SK-N-MC (cell line): ENCODE data around the gene CCNT2.

Source experiments
- DNase-seq: peaks from one replicate; pipeline ENCODE4 v3.0.0-alpha.2; 2011; ENCODE audit warnings: low read depth, low spot score
- H3K27ac ChIP-seq: fragments of 200-600 bp; sonication (generic); 2 replicates; pipeline ENCODE4 v1.5.1; 2016; ENCODE audit warnings: mixed run types
- H3K36me3 ChIP-seq: fragments of 200-600 bp; sonication (generic); 2 replicates; pipeline ENCODE4 v1.6.1; 2017; ENCODE audit warnings: antibody characterized with exemption, low read length, mixed read lengths; ENCODE audit not compliant: insufficient read depth
- H3K4me3 ChIP-seq: fragments of 200-600 bp; sonication (generic); 2 replicates; pipeline ENCODE4 v1.5.1; 2016
- H3K9ac ChIP-seq: fragments of 200-600 bp; sonication (generic); 2 replicates; pipeline ENCODE4 v1.8.0; 2017; ENCODE audit warnings: mixed run types, mixed read lengths; ENCODE audit not compliant: insufficient read length
- H3K9me3 ChIP-seq: fragments of 200-600 bp; sonication (generic); 2 replicates; pipeline ENCODE4 v1.6.1; 2017; ENCODE audit warnings: low read depth, mild to moderate bottlenecking, antibody characterized with exemption, low read length, moderate library complexity, mixed read lengths
- EZH2 ChIP-seq: fragments of 200-600 bp; sonication (generic); IDR thresholded peaks from one replicate; pipeline ENCODE4 v1.6.1; 2017; ENCODE audit warnings: antibody characterized with exemption
- FOXP2 ChIP-seq: optimal IDR thresholded peaks from 2 replicates; pipeline ENCODE3; 2011; ENCODE audit warnings: mild to moderate bottlenecking, moderate library complexity; ENCODE audit not compliant: insufficient read depth; ENCODE audit errors: extremely low read length, control extremely low read depth
- POLR2AphosphoS5 ChIP-seq: IDR thresholded peaks from 2 replicates; pipeline ENCODE4 v1.6.1; 2012; ENCODE audit warnings: mild to moderate bottlenecking, low read depth, low read length, borderline replicate concordance

The CCNT2 gene

GRCh38 chr2:134933732-134934131 lies 15.1 kb downstream of the CCNT2 start:
- 0 out of 2 replicates have a peak overlapping the region, but pooled peaks have one; percentile 2 for H3K27ac ChIP-seq
- H3K36me3 ChIP-seq = peaks cover 68% of the 10 kb centered on the region
- TF ChIP-seq POLR2AphosphoS5 (no peak), EZH2 (no peak), FOXP2 (no peak)

GRCh38 chr2:134934150-134934549 lies 15.5 kb downstream of the CCNT2 start:
- no peak for DNase-seq
- no peak for TF ChIP-seq EZH2
- TF ChIP-seq POLR2AphosphoS5 = no peak
- no peak for TF ChIP-seq FOXP2
- Histone ChIP-seq H3K27ac (peak overlapping the region; percentile 2; the same call in 1 of the 2 replicates), H3K9me3 (no peaks in the 10 kb centered on the region), H3K9ac (no peak overlapping the region), H3K36me3 (peaks cover 71% of the 10 kb centered on the region), H3K4me3 (no peak overlapping the region)

More at GRCh38 chr2:134933732-134934131, 15.1 kb downstream of the CCNT2 start:
- H3K9ac ChIP-seq = no peak overlapping the region
- no peak overlapping the region for H3K4me3 ChIP-seq
- no peaks in the 10 kb centered on the region for H3K9me3 ChIP-seq
- no peak for DNase-seq

- Histone ChIP-seq H3K27ac (0 out of 2 replicates have a peak overlapping the region, but pooled peaks have one; percentile 2), H3K9ac (no peak overlapping the region), H3K9me3 (no peaks in the 10 kb centered on the region), H3K36me3 (peaks cover 74% of the 10 kb centered on the region), H3K4me3 (no peak overlapping the region)
- no peak for DNase-seq
- TF ChIP-seq FOXP2 (no peak), POLR2AphosphoS5 (no peak), EZH2 (no peak)
Measured at GRCh38 chr2:134934641-134935040, 16.0 kb downstream of the CCNT2 start.

- no peaks in the 10 kb centered on the region for H3K9me3 ChIP-seq
- TF ChIP-seq EZH2 (no peak), FOXP2 (no peak), POLR2AphosphoS5 (no peak)
- H3K9ac ChIP-seq = no peak overlapping the region
- DNase-seq = no peak
- H3K4me3 ChIP-seq = no peak overlapping the region
- H3K36me3 ChIP-seq = peaks cover 76% of the 10 kb centered on the region
- no peak overlapping the region; the same call in 1 of the 2 replicates for H3K27ac ChIP-seq
Measured at GRCh38 chr2:134936691-134937090, 18.1 kb downstream of the CCNT2 start.

GRCh38 chr2:134943540-134943939 lies 24.9 kb downstream of the CCNT2 start:
- H3K27ac ChIP-seq = peak overlapping the region; percentile 64
- H3K36me3 ChIP-seq = peaks cover 87% of the 10 kb centered on the region
- no peak for DNase-seq
- no peak overlapping the region for H3K4me3 ChIP-seq
- H3K9ac ChIP-seq = peak overlapping the region; percentile 11
- TF ChIP-seq FOXP2 = no peak
- no peak for TF ChIP-seq POLR2AphosphoS5
- no peaks in the 10 kb centered on the region for H3K9me3 ChIP-seq

- H3K9me3 ChIP-seq = no peaks in the 10 kb centered on the region
- no peak overlapping the region for H3K9ac ChIP-seq
- no peak for DNase-seq
- no peak overlapping the region for H3K27ac ChIP-seq
- peaks cover 88% of the 10 kb centered on the region for H3K36me3 ChIP-seq
- no peak overlapping the region for H3K4me3 ChIP-seq
- TF ChIP-seq FOXP2 = no peak
- no peak for TF ChIP-seq POLR2AphosphoS5
- TF ChIP-seq EZH2 = no peak
Measured at GRCh38 chr2:134944975-134945374, 26.4 kb downstream of the CCNT2 start.

- Histone ChIP-seq H3K9me3 (no peaks in the 10 kb centered on the region), H3K36me3 (peaks cover 89% of the 10 kb centered on the region), H3K4me3 (no peak overlapping the region), H3K9ac (no peak overlapping the region), H3K27ac (no peak overlapping the region)
- TF ChIP-seq EZH2 (no peak), POLR2AphosphoS5 (no peak), FOXP2 (no peak)
- DNase-seq = no peak
Measured at GRCh38 chr2:134946073-134946472, 27.5 kb downstream of the CCNT2 start.

- Histone ChIP-seq H3K4me3 (no peak overlapping the region), H3K36me3 (peaks cover 93% of the 10 kb centered on the region), H3K9ac (no peak overlapping the region), H3K27ac (no peak overlapping the region), H3K9me3 (no peaks in the 10 kb centered on the region)
- TF ChIP-seq FOXP2 (no peak), EZH2 (no peak), POLR2AphosphoS5 (no peak)
- DNase-seq = no peak
Measured at GRCh38 chr2:134949981-134950708, 31.5 kb downstream of the CCNT2 start.
